GM18498 (cell line): ENCODE results near the gene ATF6.

Experiments
- ATAC-seq: cut with Tn5 transposase; IDR thresholded peaks from one replicate; pipeline ENCODE4 v1.9.1; 2021; ENCODE audit warnings: mild to moderate bottlenecking, moderate library complexity; ENCODE audit not compliant: unreplicated experiment

Gene ATF6

DNA sequence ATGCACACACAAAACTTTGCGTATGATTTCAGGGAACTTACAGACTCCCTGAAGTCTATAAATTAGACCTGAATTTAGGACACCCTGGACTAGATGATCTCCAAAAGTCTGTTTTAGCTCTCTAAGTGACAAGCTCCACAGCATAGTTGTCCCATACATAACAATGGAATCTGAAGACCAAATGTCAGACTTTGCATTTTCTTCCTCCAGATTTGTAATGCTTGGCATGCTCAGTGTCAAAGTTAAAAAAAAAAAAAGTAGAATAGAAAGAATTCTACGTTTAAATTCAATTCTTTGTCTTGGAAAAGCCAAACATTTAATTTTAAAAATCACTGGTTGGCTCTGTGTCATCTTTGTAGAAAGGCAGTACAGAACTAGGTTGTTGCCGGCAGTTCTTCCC lies 190.8 kb downstream of the ATF6 start:
- no peak for ATAC-seq

DNA sequence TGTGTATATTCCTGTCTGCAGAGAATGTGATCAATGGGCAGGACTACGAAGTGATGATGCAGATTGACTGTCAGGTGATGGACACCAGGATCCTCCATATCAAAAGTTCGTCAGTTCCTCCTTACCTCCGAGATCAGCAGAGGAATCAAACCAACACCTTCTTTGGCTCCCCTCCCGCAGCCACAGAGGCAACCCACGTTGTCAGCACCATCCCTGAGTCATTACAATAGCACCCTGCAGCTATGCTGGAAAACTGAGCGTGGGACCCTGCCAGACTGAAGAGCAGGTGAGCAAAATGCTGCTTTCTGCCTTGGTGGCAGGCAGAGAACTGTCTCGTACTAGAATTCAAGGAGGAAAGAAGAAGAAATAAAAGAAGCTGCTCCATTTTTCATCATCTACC lies 192.3 kb downstream of the ATF6 start:
- no peak for ATAC-seq

DNA sequence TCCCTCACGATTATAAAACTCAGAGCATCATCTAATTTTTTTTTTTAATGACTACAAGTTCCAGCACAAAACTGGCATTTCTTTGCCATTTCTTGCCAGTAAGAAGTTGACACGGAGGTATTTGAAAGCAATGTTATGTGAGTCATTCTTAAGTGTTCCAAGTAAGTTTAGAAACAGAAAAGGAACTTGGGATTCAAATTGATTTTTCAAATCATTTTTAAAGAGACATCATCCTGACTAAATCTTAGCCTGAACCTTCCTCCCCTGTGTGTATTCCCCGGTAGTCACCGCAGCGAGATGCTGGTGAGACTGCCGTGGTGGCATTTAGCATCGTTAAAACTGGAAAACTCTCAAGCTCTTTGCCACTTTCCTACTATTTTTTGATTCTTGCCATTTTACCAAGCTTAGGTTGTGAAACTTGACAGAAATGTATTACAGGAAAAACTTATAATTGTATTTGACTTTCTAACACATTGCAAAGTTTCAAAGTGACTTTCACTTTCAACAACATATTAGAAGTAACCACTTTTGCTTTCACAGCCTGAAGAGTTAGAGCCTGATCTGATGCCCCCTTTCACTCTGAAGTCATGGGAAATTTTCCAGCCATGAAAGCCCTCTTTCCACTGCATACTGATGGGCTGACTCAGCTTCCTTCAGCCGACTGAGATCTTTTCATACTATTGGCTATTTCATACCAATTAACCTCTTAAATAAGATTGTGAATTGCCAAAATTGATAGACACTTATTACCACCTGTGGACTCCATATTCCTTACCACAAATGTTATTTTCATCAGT lies 196.2 kb downstream of the ATF6 start:
- ATAC-seq: peak; percentile 84

DNA sequence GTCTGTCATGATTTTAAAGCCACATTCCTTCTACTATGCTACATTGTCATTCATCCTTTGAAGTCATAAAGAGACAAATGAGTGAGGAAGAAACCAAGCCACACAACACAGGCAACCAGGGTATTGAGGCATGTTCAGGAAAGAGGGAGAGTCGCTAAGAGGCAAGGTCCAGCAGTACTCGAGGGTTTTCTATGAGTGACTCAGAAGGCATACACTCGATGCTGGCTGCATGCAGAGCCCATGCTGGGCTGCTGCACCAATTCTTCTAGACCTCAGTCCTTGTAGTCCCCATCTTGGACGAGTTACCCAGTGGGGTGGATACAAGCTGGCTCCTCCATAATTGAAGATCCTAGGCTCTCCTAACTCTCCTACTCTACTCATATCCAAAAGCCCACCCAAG lies 199.9 kb downstream of the ATF6 start:
- no peak for ATAC-seq

DNA sequence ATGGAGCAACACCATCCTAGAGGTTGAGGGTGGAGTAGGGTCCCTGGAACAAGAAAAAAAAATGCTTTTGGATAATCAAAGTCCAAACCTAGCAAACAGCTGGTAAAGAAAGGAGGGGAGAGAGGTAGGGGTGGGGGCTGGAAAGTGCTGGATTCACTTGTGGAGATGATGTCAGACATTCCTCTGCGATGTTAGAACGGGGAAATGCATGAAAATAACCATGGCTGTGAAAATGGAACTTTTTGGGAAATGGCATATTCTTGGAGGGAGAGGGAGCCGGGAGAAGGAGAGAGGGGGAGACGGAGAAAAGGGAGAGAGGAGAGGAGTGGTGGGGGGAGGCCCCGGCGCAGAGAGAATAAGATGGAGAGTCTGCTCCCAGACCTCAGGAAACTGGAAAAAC lies 203.9 kb downstream of the ATF6 start:
- ATAC-seq: no peak

DNA sequence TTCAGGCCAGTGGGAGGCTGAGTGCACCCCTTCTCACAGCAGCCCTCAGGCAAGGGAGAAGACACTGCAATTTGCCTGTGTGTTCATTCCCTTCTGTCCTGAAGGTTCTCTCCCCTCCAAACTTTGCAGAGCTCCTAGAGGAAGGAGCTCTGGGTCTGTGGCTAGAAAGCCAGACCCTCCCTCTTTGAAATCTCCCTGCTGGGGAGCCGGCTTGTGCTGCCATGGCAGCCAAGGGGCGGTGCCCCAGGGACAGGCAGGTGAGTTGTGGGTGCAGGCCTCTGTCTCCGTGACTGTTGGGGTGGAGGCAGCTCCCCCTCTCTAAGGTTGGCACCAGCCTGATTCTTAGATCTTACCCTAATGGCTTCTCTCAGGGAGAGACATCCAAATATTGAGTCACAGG lies 204.5 kb downstream of the ATF6 start:
- ATAC-seq: no peak

DNA sequence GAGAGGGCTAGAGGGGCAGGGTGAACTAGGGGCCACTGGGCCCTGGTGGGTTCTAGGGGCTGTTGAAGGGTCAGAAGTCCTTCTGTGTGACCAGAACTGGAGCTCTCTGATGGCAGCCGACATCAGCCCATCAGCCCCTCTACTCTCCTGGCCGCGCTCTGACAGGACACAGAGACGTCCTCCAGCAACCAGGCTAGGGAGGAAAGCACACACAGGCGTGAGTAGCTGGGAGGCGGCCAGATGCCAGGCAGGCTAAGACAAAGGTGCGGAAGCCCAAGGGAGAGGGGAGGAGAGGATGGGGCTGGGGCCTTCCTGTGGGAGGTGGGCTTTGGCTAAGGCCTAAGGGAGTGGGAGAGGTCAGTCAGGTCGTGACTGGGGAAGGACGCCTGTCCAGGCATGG lies 206.7 kb downstream of the ATF6 start:
- no peak for ATAC-seq

DNA sequence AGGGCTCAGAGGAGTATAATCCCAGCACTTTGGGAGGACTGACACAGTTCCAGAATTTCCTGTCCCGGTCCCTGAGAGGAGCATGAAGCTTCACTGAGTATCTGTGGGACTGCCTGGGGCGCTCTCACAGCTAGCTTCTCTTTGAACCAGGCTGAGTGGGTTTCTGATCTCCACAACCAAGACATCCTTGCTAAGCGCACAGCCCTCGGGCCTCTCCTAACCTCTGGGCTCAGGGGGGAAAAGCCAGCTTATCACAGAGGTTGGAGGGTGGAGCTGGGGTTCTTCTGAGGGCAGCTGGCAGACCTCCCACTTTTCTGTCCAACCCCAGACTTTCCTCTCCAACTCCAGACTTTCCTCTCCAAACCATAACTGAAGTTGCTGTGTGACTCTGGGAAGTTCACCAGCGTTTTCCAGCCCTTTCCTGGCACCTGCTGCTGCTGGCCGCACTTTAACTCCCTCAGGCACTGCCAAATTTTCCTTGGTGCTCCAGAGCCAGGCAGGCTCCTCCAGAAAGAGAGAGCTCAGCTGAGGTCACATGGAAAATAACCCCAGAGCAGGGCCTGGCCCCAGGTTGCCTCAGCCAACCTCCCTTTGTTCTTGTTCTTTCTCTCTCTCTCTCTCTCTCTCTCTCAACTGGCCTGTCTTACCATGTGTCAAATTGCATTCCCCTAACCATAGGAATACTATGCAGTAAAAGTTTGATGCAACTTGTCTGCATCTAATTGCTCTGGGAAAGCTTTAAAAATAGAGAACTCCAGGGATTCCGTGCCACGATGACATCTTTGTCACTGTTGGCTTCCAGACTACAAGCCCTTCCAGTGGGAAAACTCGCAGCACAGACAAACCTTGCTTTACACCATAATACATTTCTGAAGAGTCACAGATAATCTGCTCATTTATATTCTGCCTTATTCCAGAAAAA lies 208.1 kb downstream of the ATF6 start:
- ATAC-seq: no peak

DNA sequence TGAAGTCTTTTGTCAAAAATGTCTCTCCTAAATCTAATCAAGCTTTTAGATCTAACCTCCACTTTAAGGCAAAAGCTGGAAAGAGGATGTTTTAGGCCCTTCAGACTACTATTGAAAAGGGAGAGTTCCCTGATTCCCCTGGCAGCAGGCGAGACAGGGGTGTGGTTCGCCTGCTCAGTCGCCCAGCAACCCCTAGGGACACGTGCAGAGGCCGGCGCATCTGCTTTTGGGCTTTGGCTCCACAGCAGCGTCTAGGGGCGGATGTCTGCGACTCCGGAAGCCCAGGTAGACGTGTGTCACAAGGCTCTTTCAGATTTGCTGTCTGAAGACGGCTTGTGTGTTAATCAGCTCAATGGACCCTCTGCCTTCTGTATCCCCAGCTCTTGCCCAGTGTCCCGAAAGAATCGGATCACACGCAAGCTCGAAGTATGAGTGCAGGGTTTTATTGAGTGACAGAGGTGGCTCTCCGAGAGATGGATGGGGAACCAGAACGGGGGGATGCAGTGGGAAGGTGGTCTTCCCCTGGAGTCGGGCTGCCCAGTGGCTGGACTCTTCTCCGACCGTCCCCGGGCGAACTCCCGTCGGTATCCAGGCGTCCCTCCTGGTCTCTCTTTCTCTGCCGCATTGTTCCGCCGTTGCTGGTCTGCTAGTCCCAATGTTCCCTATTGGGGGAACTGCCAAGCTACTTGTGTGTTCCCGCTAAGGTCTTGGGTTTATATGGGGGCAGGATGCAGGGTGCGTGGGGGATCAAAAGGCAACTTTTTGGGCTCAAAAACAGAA lies 212.1 kb downstream of the ATF6 start:
- no peak for ATAC-seq

DNA sequence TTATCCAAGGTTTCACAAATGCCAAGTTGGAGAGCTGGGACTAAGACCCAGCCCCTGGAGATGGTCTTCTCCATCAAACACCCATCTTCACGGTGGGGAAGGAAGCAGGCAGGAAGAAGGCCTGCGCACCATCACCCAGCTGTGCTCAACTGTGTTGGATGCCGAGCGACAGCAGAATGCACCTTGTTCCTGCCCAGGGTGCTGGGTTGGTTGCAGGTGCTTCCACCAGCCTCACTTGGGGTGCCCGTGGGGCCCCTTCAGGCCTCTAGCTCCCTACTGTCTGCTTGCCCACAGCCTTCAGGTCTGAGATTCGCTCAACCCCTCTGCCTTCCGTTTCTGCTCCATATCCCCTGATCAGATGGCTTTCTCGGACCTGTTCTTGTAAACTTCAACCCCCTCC lies 215.0 kb downstream of the ATF6 start:
- ATAC-seq: no peak

DNA sequence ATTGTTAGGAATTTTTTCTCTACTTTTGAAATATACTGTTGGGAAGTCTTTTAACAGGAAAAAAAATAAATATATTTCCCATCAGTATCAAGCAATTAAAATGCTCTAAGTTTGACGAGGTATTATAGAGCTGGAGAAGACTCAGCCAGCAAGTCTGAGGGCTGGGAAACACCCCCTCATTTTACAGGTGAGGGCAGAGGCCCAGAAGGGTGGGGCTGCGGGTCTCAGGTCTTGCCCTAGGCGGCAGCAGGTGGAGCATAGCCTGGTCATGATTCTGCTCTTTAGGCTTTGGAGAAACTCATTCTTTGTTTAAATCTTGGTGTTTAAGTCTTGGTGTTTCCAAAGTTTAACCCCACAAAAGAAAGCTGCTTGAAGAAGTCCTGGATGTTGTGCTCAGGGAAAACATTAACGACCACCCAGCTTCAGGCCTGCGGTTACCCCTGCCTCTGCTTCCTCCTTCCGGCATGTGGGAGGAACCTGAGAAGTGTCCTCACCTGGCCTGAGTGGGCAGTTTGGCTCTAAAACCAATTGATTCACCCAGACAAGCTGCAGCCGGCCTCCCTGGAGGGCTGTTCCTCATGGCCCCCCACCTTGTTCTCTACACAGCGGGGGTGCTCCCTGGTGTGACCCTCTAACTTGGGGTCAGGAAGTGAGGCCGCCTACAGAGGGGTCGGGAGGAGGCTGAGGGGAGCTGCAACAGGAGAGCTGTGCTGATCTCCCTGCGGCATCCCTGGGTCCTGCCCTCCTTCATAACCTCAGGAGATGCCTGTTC lies 215.8 kb downstream of the ATF6 start:
- no peak for ATAC-seq

DNA sequence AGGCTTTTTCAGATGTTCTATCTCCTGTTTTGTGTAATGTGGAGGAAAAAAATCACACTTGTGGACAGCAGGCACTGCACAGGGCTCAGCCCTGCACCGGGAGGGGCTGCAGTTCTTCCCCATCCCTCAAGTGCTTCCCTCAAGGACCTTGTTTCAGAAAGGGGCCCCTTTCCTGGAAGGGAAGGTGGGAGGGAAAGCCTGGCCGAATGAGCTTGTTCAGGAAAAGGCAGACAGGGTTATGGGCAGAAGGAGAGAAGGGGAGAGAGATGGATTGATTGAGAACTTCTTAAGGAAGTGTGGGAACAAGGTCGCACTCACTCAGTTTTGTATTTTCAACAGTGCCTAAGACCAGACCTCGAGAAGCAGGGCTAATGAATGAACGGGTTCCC lies 216.4 kb downstream of the ATF6 start:
- ATAC-seq: no peak

DNA sequence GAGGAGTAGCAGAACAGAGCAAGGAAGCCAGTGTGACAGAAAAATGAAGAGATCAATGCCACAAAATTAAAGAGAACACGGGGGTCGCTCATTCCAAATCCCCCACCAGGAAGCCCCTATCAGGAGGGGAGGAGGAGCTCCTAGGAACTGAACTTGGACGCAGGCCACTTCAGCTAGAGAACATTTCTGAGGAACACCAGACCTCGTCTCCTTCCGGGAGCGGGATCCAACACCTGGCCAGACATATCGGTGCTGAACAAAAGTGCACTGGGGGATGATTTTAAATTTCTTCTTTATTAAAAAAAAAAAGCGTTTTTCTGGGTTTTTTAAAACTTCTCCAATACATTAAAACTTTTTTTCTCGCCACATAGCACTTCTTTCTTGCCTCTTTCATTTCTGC lies 216.8 kb downstream of the ATF6 start:
- no peak for ATAC-seq

DNA sequence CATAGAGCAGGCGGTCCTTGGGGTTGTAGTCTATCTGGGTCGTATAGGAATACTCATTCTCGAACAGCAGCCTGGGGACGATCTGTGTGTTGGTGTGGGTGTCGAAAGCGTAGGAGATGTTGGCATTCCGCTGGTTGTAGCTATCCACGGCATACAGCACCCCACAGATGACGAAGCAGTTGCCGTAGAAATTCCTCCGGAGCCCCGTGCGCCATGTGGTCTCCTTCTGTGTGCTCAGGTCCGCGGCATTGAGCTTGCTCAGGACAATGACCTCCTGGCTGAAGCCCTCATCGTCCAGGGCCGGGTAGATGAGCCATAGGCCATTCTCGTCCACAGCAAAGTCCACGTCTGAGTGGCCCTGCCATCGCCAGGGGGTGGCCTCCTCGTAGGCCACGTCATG lies 217.6 kb downstream of the ATF6 start:
- ATAC-seq: no peak

DNA sequence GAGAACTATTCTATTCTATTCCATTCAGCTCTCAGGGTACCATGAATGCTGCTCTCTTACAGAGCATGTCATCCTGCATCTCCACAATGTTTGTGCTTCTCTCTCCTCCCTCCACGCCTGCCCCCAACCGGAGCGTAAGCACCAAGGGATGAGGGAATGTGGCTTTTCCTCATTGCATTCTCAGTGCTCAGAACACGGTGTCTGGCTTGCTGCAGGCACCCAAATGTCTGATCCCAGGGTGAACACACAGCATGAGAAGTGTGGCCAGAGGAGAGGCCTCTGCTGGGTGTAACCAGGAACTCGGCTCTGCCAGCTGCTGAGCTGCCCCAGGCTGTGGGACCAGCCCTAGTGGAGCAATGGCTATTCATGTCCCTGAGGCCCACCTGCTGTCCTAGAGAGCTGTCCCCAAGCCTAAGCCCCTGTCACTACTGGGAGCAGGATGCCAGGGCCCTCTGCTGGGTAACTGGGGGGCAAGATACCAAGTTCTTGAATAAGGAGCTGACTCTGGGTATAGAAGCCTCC lies 219.2 kb downstream of the ATF6 start:
- no peak for ATAC-seq

DNA sequence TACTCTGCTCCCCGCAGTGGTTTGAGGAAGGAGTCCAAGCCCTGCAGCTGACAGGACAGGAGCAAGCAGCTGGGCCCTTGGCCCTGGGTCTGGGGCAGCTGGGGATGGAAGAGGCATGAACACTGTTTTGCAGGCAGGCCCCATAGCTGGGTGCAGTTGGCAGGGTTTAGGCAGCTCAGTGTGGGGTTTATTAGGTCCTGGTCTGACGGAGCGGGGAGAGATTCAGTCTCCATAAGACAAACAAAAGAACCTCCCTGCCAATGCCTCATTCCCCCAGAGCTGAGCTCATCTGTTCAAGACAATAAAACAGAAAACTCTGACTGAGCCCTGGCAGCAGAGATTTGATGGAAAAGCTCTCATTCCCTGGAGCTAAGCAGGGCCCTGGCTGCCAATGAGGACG lies 220.2 kb downstream of the ATF6 start:
- no peak for ATAC-seq

DNA sequence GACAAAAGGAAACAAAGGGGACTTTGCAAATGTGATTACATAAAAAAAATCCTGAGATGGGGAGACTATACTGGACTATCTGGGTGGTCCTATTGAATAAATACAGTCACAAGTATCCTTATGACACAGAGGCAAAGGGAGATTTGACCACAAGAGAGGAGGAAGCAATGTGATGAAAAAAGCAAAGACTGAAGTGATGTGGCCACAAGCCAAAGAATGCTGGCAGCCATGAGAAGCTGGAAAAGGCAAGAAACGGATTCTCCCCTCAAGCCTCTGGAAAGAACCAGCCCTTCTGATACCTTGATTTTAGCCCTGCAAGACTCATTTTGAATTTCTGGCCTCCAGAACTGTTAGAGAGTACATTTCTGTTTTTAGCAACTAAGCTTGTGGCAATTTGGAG lies 221.2 kb downstream of the ATF6 start:
- no peak for ATAC-seq

DNA sequence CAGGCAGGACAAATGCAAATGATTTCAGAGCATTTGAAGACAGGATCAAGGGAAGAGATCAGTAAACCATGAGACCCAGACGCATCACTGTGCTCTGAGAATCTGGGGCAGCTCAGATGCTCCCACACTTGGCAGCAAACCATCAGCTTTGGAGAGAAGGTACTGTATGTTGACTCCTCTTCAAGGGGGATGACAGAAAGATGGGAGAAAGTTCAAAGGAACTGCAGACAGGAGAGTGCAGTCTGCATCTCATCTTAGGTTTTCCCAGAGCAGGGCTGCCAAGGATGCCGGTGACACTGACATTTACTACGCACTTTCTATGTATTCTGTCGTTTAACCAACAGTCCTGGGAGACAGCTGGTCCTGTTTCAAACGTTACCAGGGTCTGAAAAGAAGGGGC lies 221.8 kb downstream of the ATF6 start:
- ATAC-seq: no peak

DNA sequence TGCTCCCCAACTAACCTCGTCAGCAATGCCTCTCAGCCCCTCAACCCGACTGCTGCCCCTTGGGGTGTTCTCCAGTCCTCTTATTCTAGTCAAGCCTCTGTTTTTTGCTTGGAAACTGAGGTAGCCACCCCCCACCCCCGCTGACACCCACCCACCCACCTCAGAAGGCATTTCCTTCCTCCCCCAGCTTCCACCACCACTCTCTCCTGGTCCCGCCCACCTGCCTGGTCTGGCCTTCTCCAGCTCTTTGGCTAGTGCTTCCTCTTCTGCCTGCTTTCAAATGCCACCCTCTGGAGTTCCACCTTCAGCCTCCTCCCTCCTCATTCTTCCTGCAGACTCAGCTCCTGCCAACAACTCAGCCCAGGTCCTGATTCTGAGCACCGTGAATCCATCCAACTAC lies 222.3 kb downstream of the ATF6 start:
- ATAC-seq: no peak

DNA sequence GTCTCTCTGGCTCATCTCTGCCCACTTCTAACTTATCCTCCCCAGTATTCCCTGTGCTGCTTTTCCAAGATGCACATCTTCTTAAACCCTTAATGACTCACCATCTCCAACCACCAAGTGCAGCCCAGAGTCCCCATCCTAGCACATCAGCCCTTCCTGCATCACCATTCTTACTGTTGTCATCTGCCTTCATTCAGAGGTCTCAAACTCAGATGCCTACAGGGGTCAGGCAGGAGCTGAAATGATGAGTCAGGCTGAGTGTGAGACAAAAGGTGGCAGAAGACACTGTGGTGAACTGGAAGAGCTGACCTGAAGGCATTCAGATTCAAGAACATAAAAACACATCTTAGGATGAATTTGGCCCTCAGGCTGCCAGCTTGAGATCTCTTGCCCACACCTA lies 223.0 kb downstream of the ATF6 start:
- no peak for ATAC-seq

DNA sequence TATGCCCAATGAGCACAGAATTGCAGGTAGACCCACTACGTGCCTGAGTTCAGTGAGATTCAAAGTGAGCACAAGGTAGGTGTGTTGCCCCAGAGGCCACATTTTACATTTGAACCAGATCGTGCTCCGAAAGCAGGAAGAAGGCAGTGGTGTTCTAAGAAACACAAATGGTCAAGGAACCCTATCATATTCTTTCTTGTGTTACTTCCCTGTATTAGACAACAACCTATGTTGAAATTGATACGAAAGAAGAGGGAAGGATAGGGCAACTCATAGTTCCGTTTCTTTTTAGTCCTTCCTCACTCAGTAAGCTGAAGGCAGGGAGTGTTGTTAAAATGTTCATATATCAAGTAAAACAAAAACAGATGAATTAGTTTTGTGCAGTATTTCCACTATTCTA lies 223.7 kb downstream of the ATF6 start:
- no peak for ATAC-seq
